Heart left ventricle (tissue), 13 donors: ENCODE data around the gene NAT8L.

ENCODE experiments used
- POLR2A ChIP-seq, 2 donors: fragments of 450-650 bp; IDR thresholded peaks; one replicate each; pipeline ENCODE4 v1.6.1; 2017; ENCODE audit warnings: antibody characterized with exemption in 2 of 2, mild to moderate bottlenecking in 2 of 2, moderate library complexity in 2 of 2
- TF ChIP-seq, protein P1 (sequence below), 12 donors: fragments of 200-600 bp; sonication (generic) in 4 of 12; IDR thresholded peaks; one replicate each; pipeline versions ENCODE4 v1.5.0 to v1.8.0; 2018 to 2022; ENCODE audit warnings: antibody characterized with exemption in 12 of 12, mild to moderate bottlenecking in 5 of 12
- donor health status: ischemic (EF 13 %, LVEDD 7.1; RV severe dilation, severe dysfunction).
- donor health status: DM: no; HTN: yes; CAD: no.
- donor health status: DM: no; HTN: no; CAD: no.
- donor health status: ischemic (EF 25% LVEDD 6.9; RV normal size, moderate dysfunction).
- donor health status: ischemic (EF 25% LVEDD 5.7; RV mildly dilated, moderate dysfunction).
- donor health status: ischemic (EF 35%, LVEDD 5.7; RV mildly dilated, moderate dysfunction).
- donor health status: nonischemic (EF 11% LVEDD 7.7; RV severe dilation, severe dysfunction).
- donor health status: DM: yes; HTN: yes; CAD: no.
- donor health status: PGD.
- donor health status: ischemic (EF 29% LVEDD 5.4; RV normal size, mild dysfunction).
- donor health status: nonischemic (EF 23%, LVEDD 6.1; RV moderate dilation, normal function).

DNA sequence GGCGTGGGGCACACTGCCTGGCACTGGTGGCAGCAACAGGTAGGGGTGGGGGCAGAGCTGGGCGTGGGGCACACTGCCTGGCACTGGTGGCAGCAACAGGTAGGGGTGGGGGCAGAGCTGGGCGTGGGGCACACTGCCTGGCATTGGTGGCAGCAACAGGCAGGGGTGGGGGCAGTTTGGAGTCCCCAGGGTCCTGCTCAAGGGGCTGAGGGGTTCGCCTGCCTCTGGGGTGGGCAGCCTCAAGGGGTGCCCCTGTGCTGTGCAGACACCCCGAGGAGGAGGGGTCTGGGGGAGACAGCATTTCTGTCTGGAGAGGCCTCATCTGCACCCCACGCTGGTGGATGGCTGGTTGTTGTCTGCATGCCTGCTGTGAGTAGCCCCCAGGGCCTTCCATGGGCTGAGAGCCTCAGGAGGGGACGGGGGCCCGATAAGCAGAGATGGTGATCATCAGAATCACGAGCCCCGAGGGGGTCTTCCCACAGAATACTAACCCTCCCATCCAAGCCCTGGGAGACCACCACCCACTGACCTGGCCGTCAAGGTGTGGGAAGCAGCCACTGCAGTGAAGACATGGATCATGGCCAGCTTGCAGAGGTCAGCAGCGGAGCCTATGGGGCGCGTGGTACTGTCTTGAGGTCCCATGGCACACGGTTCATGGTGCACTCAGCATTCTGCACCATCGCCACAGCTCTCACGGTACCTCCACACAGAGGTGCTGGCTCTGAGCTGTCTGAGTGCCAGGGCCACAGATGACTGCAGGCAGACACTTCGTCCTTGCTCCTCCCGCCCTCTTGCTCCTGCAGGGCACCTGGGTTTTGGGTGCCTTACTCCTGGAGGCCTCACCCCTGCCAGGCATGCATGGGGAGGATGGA is 21.5 kb downstream of the NAT8L start:
- TF ChIP-seq, protein P1, sequence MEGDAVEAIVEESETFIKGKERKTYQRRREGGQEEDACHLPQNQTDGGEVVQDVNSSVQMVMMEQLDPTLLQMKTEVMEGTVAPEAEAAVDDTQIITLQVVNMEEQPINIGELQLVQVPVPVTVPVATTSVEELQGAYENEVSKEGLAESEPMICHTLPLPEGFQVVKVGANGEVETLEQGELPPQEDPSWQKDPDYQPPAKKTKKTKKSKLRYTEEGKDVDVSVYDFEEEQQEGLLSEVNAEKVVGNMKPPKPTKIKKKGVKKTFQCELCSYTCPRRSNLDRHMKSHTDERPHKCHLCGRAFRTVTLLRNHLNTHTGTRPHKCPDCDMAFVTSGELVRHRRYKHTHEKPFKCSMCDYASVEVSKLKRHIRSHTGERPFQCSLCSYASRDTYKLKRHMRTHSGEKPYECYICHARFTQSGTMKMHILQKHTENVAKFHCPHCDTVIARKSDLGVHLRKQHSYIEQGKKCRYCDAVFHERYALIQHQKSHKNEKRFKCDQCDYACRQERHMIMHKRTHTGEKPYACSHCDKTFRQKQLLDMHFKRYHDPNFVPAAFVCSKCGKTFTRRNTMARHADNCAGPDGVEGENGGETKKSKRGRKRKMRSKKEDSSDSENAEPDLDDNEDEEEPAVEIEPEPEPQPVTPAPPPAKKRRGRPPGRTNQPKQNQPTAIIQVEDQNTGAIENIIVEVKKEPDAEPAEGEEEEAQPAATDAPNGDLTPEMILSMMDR (IDR thresholded peaks at IDR 0.05), result no peak
- no peak for TF ChIP-seq POLR2A (IDR thresholded peaks at IDR 0.05)
